H1 (cell line): ENCODE results near the gene MACROD2. TPM values are rescaled to one million over a fixed set of nuclear protein-coding genes. Genes with fewer than 3 reads are reported as not detected.

Experiments used
- CTCF ChIA-PET: fragments of 300-600 bp; sonication (Branson Sonifier 250); formaldehyde crosslinking; loops from one replicate; lab custom pipeline; 2021; ENCODE audit not compliant: partially characterized antibody; lab: Charles Lee
- POLR2A ChIA-PET: fragments of 300-600 bp; sonication (Branson Sonifier 250); formaldehyde crosslinking; loops from one replicate; lab custom pipeline; 2021; ENCODE audit warnings: inconsistent platforms; ENCODE audit not compliant: partially characterized antibody; lab: Charles Lee
- DNase-seq, 2 experiments: peaks; one replicate each; pipeline versions ENCODE4 v3.0.0 to v3.0.0-alpha.2; 2010 to 2022; ENCODE audit warnings: low spot score in 2 of 2, low read depth in 1 of 2, mixed read lengths in 1 of 2
- FAIRE-seq: peaks from 2 replicates; lab custom pipeline; 2011; peaks lifted over from hg19 to GRCh38; lab: Jason Lieb, UNC
- H2AFZ ChIP-seq: 2 replicates; pipeline ENCODE4 v1.8.1; 2012; ENCODE audit warnings: low read length, inconsistent platforms
- H2AK5ac ChIP-seq: 2 replicates; pipeline ENCODE4 v1.6.1; 2013; ENCODE audit warnings: low read depth, low read length
- H2BK120ac ChIP-seq: replicated peaks from 2 replicates; pipeline ENCODE3; 2013; ENCODE audit warnings: low read depth, low read length, inconsistent platforms
- H2BK12ac ChIP-seq: 2 replicates; pipeline ENCODE4 v1.6.1; 2013; ENCODE audit warnings: low read depth, low read length
- H2BK15ac ChIP-seq: 2 replicates; pipeline ENCODE4 v1.6.1; 2013; ENCODE audit warnings: low read length
- H2BK20ac ChIP-seq: 2 replicates; pipeline ENCODE4 v1.6.1; 2013; ENCODE audit warnings: low read length
- H2BK5ac ChIP-seq: 2 replicates; pipeline ENCODE4 v1.6.1; 2013; ENCODE audit warnings: low read depth, low read length
- H3K14ac ChIP-seq: 2 replicates; pipeline ENCODE4 v1.6.1; 2013; ENCODE audit warnings: inconsistent platforms; ENCODE audit not compliant: insufficient read length
- H3K18ac ChIP-seq: 2 replicates; pipeline ENCODE4 v1.6.1; 2013; ENCODE audit warnings: low read length; ENCODE audit errors: extremely low read depth
- H3K23ac ChIP-seq: 2 replicates; pipeline ENCODE4 v1.6.1; 2013; ENCODE audit warnings: inconsistent platforms; ENCODE audit not compliant: insufficient read length
- H3K23me2 ChIP-seq: 2 replicates; pipeline ENCODE4 v1.6.1; 2013; ENCODE audit warnings: low read depth, low read length
- H3K27ac ChIP-seq: 2 replicates; pipeline ENCODE4 v1.6.1; 2011; ENCODE audit warnings: low read depth, low read length, inconsistent platforms
- H3K27me3 ChIP-seq, 4 experiments: replicated peaks in 1 of 4; 1 replicate in 1 of 4; 2 replicates in 3 of 4; pipeline versions ENCODE4 v1.6.1 to v1.8.1; 2011 to 2013; ENCODE audit warnings: low read length in 3 of 4, mild to moderate bottlenecking in 3 of 4, inconsistent platforms in 2 of 4, mixed read lengths in 2 of 4, moderate library complexity in 1 of 4; ENCODE audit not compliant: control insufficient read depth in 3 of 4, insufficient read depth in 3 of 4; ENCODE audit errors: extremely low read depth in 1 of 4
- H3K36me3 ChIP-seq, 4 experiments: 2 replicates each; pipeline versions ENCODE4 v1.6.1 to v1.8.1; 2011 to 2013; ENCODE audit warnings: mild to moderate bottlenecking in 4 of 4, low read length in 3 of 4, moderate library complexity in 2 of 4, control low read depth in 1 of 4, inconsistent platforms in 1 of 4; ENCODE audit not compliant: insufficient read depth in 4 of 4, control insufficient read depth in 2 of 4
- H3K4ac ChIP-seq: replicated peaks from 2 replicates; pipeline ENCODE3; 2013; ENCODE audit warnings: low read length, low read depth, mixed read lengths, inconsistent platforms; ENCODE audit not compliant: insufficient read length
- H3K4me1 ChIP-seq, 4 experiments: replicated peaks in 1 of 4; 1 replicate in 1 of 4; 2 replicates in 3 of 4; pipeline versions ENCODE4 v1.6.1 to v1.8.1; 2011 to 2013; ENCODE audit warnings: low read length in 3 of 4, inconsistent platforms in 2 of 4, mixed read lengths in 1 of 4; ENCODE audit not compliant: insufficient read depth in 4 of 4, control insufficient read depth in 3 of 4
- H3K4me2 ChIP-seq, 2 experiments: 2 replicates each; pipeline versions ENCODE4 v1.6.1 to v1.8.1; 2011 to 2013; ENCODE audit warnings: low read depth in 2 of 2, low read length in 2 of 2, control low read depth in 1 of 2, inconsistent platforms in 1 of 2, mild to moderate bottlenecking in 1 of 2; ENCODE audit not compliant: insufficient read depth in 1 of 2
- H3K4me3 ChIP-seq, 4 experiments: fragments of 200-600, 300-600 bp in 1 of 4; sonication (generic), shearing (Covaris generic), sonication (Bioruptor Twin) in 1 of 4; 2 replicates each; pipeline versions ENCODE4 v1.5.1 to v1.8.1; 2011 to 2016; ENCODE audit warnings: low read length in 4 of 4, low read depth in 3 of 4, control low read depth in 2 of 4, inconsistent platforms in 2 of 4, mild to moderate bottlenecking in 2 of 4, mixed read lengths in 1 of 4, moderate library complexity in 1 of 4; ENCODE audit not compliant: insufficient read depth in 2 of 4; ENCODE audit errors: extremely low read depth in 1 of 4
- H3K56ac ChIP-seq: replicated peaks from 2 replicates; pipeline ENCODE3; 2013; ENCODE audit warnings: low read depth, mild to moderate bottlenecking, mixed read lengths, low read length, inconsistent platforms; ENCODE audit not compliant: insufficient read length
- H3K79me1 ChIP-seq: 2 replicates; pipeline ENCODE4 v1.6.1; 2013; ENCODE audit warnings: low read depth, low read length, control low read depth
- H3K79me2 ChIP-seq, 2 experiments: 2 replicates each; pipeline versions ENCODE4 v1.6.1 to v1.8.1; 2012 to 2013; ENCODE audit warnings: low read length in 2 of 2, mild to moderate bottlenecking in 2 of 2, inconsistent platforms in 1 of 2; ENCODE audit not compliant: insufficient read depth in 2 of 2, control insufficient read depth in 1 of 2
- H3K9ac ChIP-seq, 4 experiments: replicated peaks in 1 of 4; 1 replicate in 1 of 4; 2 replicates in 3 of 4; pipeline versions ENCODE4 v1.6.1 to v1.8.1; 2011 to 2013; ENCODE audit warnings: low read depth in 3 of 4, low read length in 3 of 4, control low read depth in 2 of 4, mild to moderate bottlenecking in 2 of 4, moderate library complexity in 2 of 4, inconsistent platforms in 1 of 4; ENCODE audit errors: extremely low read depth in 1 of 4
- H3K9me3 ChIP-seq, 2 experiments: 2 replicates each; pipeline versions ENCODE4 v1.6.1 to v1.8.1; 2012 to 2013; ENCODE audit warnings: mild to moderate bottlenecking in 2 of 2, moderate library complexity in 2 of 2, control low read depth in 1 of 2, inconsistent platforms in 1 of 2, low read depth in 1 of 2, low read length in 1 of 2, mixed read lengths in 1 of 2; ENCODE audit not compliant: insufficient read depth in 2 of 2
- H4K20me1 ChIP-seq, 2 experiments: replicated peaks in 1 of 2; 2 replicates each; pipeline versions ENCODE3 to v1.8.1; 2011 to 2013; ENCODE audit warnings: inconsistent platforms in 2 of 2, low read length in 2 of 2, mild to moderate bottlenecking in 1 of 2; ENCODE audit not compliant: insufficient read depth in 2 of 2, control insufficient read depth in 1 of 2
- H4K5ac ChIP-seq: 2 replicates; pipeline ENCODE4 v1.6.1; 2013; ENCODE audit warnings: low read length, low read depth, mixed read lengths, inconsistent platforms; ENCODE audit not compliant: insufficient read length
- H4K8ac ChIP-seq: 2 replicates; pipeline ENCODE4 v1.8.0; 2013; ENCODE audit warnings: mild to moderate bottlenecking, moderate library complexity, low read length, inconsistent platforms; ENCODE audit not compliant: insufficient read depth; ENCODE audit errors: extremely low read depth
- H4K91ac ChIP-seq: replicated peaks from 2 replicates; pipeline ENCODE3; 2013; ENCODE audit warnings: low read length, mixed read lengths, inconsistent platforms; ENCODE audit not compliant: insufficient read length
- ATF2 ChIP-seq: IDR thresholded peaks from 2 replicates; pipeline ENCODE4 v1.6.1; 2012; ENCODE audit warnings: low read length, inconsistent platforms
- BACH1 ChIP-seq: IDR thresholded peaks from 2 replicates; pipeline ENCODE4 v1.6.1; 2012; ENCODE audit warnings: low read length, improper control_type of control experiment
- KDM1A ChIP-seq: fragments of 200-600, 300-600 bp; sonication (generic); IDR thresholded peaks from 2 replicates; pipeline ENCODE4 v1.7.1; 2016; ENCODE audit warnings: mild to moderate bottlenecking, low read length, borderline replicate concordance
- KDM5A ChIP-seq: fragments of 200-600 bp; IDR thresholded peaks from 2 replicates; pipeline ENCODE4 v1.7.1; 2012; ENCODE audit warnings: mild to moderate bottlenecking, low read length, inconsistent platforms, mixed read lengths
- MAFK ChIP-seq: IDR thresholded peaks from 2 replicates; pipeline ENCODE4 v1.6.1; 2012; ENCODE audit warnings: low read depth, mild to moderate bottlenecking, improper control_type of control experiment, low read length
- MAX ChIP-seq: IDR thresholded peaks from 2 replicates; pipeline ENCODE4 v1.6.1; 2012; ENCODE audit warnings: inconsistent platforms
- RBBP5 ChIP-seq: IDR thresholded peaks from 2 replicates; pipeline ENCODE4 v1.7.1; 2012; ENCODE audit warnings: low read depth, mild to moderate bottlenecking, inconsistent platforms, low read length, moderate library complexity, borderline replicate concordance
- SIRT6 ChIP-seq: IDR thresholded peaks from one replicate; pipeline ENCODE4 v1.7.1; 2012; ENCODE audit warnings: low read length, inconsistent platforms
- SP4 ChIP-seq: IDR thresholded peaks from 2 replicates; pipeline ENCODE4 v1.6.1; 2012; ENCODE audit warnings: low read length, inconsistent platforms
- SUZ12 ChIP-seq: fragments of 200-600 bp; sonication (generic); IDR thresholded peaks from 2 replicates; pipeline ENCODE4 v1.6.1; 2012; ENCODE audit warnings: mild to moderate bottlenecking, inconsistent platforms, low read length, moderate library complexity, mixed read lengths
- USF2 ChIP-seq: IDR thresholded peaks from 2 replicates; pipeline ENCODE4 v1.6.1; 2011; ENCODE audit warnings: low read length, improper control_type of control experiment
- ZNF274 ChIP-seq: IDR thresholded peaks from 2 replicates; pipeline ENCODE4 v1.7.0; 2012; ENCODE audit warnings: low read length, borderline replicate concordance; ENCODE audit errors: extremely low read depth
- WGBS, 2 experiments: shearing (Covaris generic) in 1 of 2; methylation state at CpG; one replicate each; pipeline versions ENCODE4 v1.1.6 to v1.1.7; 2013 to 2015; ENCODE audit warnings: low lambda C conversion rate in 2 of 2, mixed read lengths in 2 of 2, inconsistent platforms in 1 of 2, low coverage in 1 of 2, missing lambda C conversion rate in 1 of 2; ENCODE audit not compliant: insufficient replicate concordance in 2 of 2, insufficient coverage in 1 of 2, insufficient read length in 1 of 2; ENCODE audit errors: extremely low coverage in 1 of 2, missing lambda C conversion rate in 1 of 2; 5-methylcytosine and 5-hydroxymethylcytosine counted together
- polyA plus RNA-seq, 7 experiments: library from polyadenylated mRNA; depleted of rRNA in 3 of 7; stranded (reverse) in 5 of 7; unstranded in 2 of 7; fragments of >200 nt in 5 of 7; fragments of 200-250 nt in 2 of 7; gene quantifications; 1 replicate in 5 of 7; 2 replicates in 1 of 7; 4 replicates in 1 of 7; pipeline versions ENCODE4 v1.2.1 to v1.2.3, GENCODE V29; 2011 to 2013; ENCODE audit warnings: missing spikeins in 2 of 7, mixed read lengths in 2 of 7
- total RNA-seq: library from RNA; stranded (reverse); fragmentation: NEBNext Ultra II Directional; extraction: Animal tissue kit (Norgen Biotek cat#: 25700); gene quantifications from 2 replicates; pipeline ENCODE4 v1.2.1, GENCODE V29; 2021

The MACROD2 gene
- total and polyA plus RNA-seq, 2 of the 8 experiments (the other 6 are each of a cell fraction or from before 2014, with no cell fraction given) = 0.70 to 3.9 TPM

- Histone ChIP-seq H4K8ac (no peak overlapping the region), H3K4me3 (no peak overlapping the region), H3K4me2 (no peak overlapping the region), H2BK120ac (no peak overlapping the region), H2AK5ac (no peak overlapping the region), H2BK5ac (no peak overlapping the region), H2BK12ac (no peak overlapping the region), H4K5ac (no peak overlapping the region), H3K79me1 (no peaks in the 10 kb centered on the region), H3K4me1 (peaks cover 0 to 17% (median 7%) of the 10 kb centered on the region in 4 experiments; a peak in 4 of 7 replicates), H4K91ac (no peak overlapping the region), H3K27me3 (no peaks in the 10 kb centered on the region; a peak in 1 of 7 replicates), H3K23me2 (no peaks in the 10 kb centered on the region), H3K18ac (no peak overlapping the region; the same call in 1 of the 2 replicates), H3K36me3 (no peaks in the 10 kb centered on the region), H3K14ac (no peak overlapping the region), H3K79me2 (no peaks in the 10 kb centered on the region), H3K23ac (no peak overlapping the region), H3K27ac (no peak overlapping the region), H3K9me3 (no peaks in the 10 kb centered on the region), H3K9ac (no peak overlapping the region), H4K20me1 (no peaks in the 10 kb centered on the region), H2AFZ (no peak overlapping the region), H3K4ac (no peak overlapping the region), H3K56ac (no peak overlapping the region), H2BK15ac (no peak overlapping the region), H2BK20ac (no peak overlapping the region)
- FAIRE-seq = no peak
- no peak for DNase-seq
- ChIA-PET POLR2A (no interaction called here), CTCF (interaction anchor here (1.2 kb wide), 1 partner anchor 11 kb away, joined by 3 read pairs; no protein-coding TSS in a partner anchor)
- WGBS, 2 experiments = 90% methylated on average over 2 of the region's 2 CpGs; no CpG with 5 or more reads in 1 of the 2 experiments
- TF ChIP-seq SUZ12 = no peak
- no peak for TF ChIP-seq SP4
- no peak for TF ChIP-seq ZNF274
- TF ChIP-seq ATF2 = no peak
- no peak for TF ChIP-seq MAX
- no peak for TF ChIP-seq BACH1
- TF ChIP-seq USF2 = no peak
- TF ChIP-seq RBBP5 = no peak
- TF ChIP-seq KDM5A = no peak
- no peak for TF ChIP-seq SIRT6
- no peak for TF ChIP-seq KDM1A
- TF ChIP-seq MAFK = no peak
Observed at GRCh38 chr20:15565786-15566185, 1570.5 kb downstream of the MACROD2 start.
